ENCODE data around the gene MANEA. TPM values are rescaled to one million over a fixed set of nuclear protein-coding genes. Genes with fewer than 3 reads are reported as not detected.

The MANEA gene
- polyA plus RNA-seq, 1 donor (not counting 4 experiments of a cell fraction or from before 2014, with no cell fraction given), result 10.8 TPM

- FAIRE-seq (no peak), DNase-seq (ENCODE audit: low read depth, low spot score) (no peak)
- Histone ChIP-seq H3K27me3 (ENCODE audit: control insufficient read depth, extremely low read depth, insufficient read depth, low read length) (no peaks in the 10 kb centered on the region), H4K20me1 (ENCODE audit: control insufficient read depth, extremely low read depth, insufficient read depth, low read length) (no peaks in the 10 kb centered on the region), H3K4me1 (ENCODE audit: control insufficient read depth, extremely low read depth, insufficient read depth, low read length) (no peaks in the 10 kb centered on the region), H3K9me1 (ENCODE audit: control insufficient read depth, extremely low read depth, insufficient read depth, low read length) (no peaks in the 10 kb centered on the region), H2AFZ (ENCODE audit: control insufficient read depth, low read length) (no peak overlapping the region), H3K36me3 (ENCODE audit: control insufficient read depth in 2 of 2, extremely low read depth in 1 of 2, insufficient read depth in 2 of 2, low read length in 2 of 2) (no peaks in the 10 kb centered on the region), H3K4me3 (ENCODE audit: control insufficient read depth in 2 of 3, extremely low read depth in 1 of 3, insufficient read depth in 2 of 3, low read depth in 1 of 3, low read length in 3 of 3) (no peak overlapping the region), H3K9me3 (ENCODE audit: control insufficient read depth, low read depth, low read length) (no peaks in the 10 kb centered on the region), H3K9ac (ENCODE audit: control insufficient read depth, extremely low read depth, insufficient read depth, low read length) (no peak overlapping the region), H3K27ac (ENCODE audit: control insufficient read depth, insufficient read depth, low read length) (no peak overlapping the region), H3K4me2 (ENCODE audit: control insufficient read depth, extremely low read depth, insufficient read depth, low read depth, low read length) (no peak overlapping the region), H3K79me2 (ENCODE audit: control insufficient read depth, insufficient read depth, low read length) (no peaks in the 10 kb centered on the region)
- no peak for TF ChIP-seq EZH2 (IDR thresholded peaks at IDR 0.05; ENCODE audit: low read length)
- no peak for TF ChIP-seq CTCF (optimal IDR thresholded peaks at IDR 0.05 in 1 of 3, IDR thresholded peaks at IDR 0.05 in 1 of 3, conservative IDR thresholded peaks at IDR 0.05 in 1 of 3; ENCODE audit: extremely low read depth in 1 of 3, insufficient read depth in 2 of 3, low read length in 3 of 3)
- dilution Hi-C loops (cut with MboI; ENCODE audit: extremely low pct_ligation_motif_present, low sequenced_read_pairs), result no loop called here
Observed at GRCh38 chr6:95629551-95629950, 52.2 kb downstream of the MANEA start.

- FAIRE-seq (no peak), DNase-seq (ENCODE audit: low read depth, low spot score) (no peak)
- H2AFZ ChIP-seq (ENCODE audit: control insufficient read depth, low read length), result no peak overlapping the region
- TF ChIP-seq EZH2 (IDR thresholded peaks at IDR 0.05; ENCODE audit: low read length), result no peak
- no peak for TF ChIP-seq CTCF (optimal IDR thresholded peaks at IDR 0.05 in 1 of 3, IDR thresholded peaks at IDR 0.05 in 1 of 3, conservative IDR thresholded peaks at IDR 0.05 in 1 of 3; ENCODE audit: extremely low read depth in 1 of 3, insufficient read depth in 2 of 3, low read length in 3 of 3)
- no peaks in the 10 kb centered on the region for H3K79me2 ChIP-seq (ENCODE audit: control insufficient read depth, insufficient read depth, low read length)
- no peaks in the 10 kb centered on the region for H3K4me1 ChIP-seq (ENCODE audit: control insufficient read depth, extremely low read depth, insufficient read depth, low read length)
- H3K4me2 ChIP-seq (ENCODE audit: control insufficient read depth, extremely low read depth, insufficient read depth, low read depth, low read length), result no peak overlapping the region
- no peaks in the 10 kb centered on the region for H3K9me1 ChIP-seq (ENCODE audit: control insufficient read depth, extremely low read depth, insufficient read depth, low read length)
- no peak overlapping the region for H3K4me3 ChIP-seq (ENCODE audit: control insufficient read depth in 2 of 3, extremely low read depth in 1 of 3, insufficient read depth in 2 of 3, low read depth in 1 of 3, low read length in 3 of 3)
- dilution Hi-C loops (cut with MboI; ENCODE audit: extremely low pct_ligation_motif_present, low sequenced_read_pairs), result no loop called here
- H3K9ac ChIP-seq (ENCODE audit: control insufficient read depth, extremely low read depth, insufficient read depth, low read length), result no peak overlapping the region
- H3K27me3 ChIP-seq (ENCODE audit: control insufficient read depth, extremely low read depth, insufficient read depth, low read length), result no peaks in the 10 kb centered on the region
- no peaks in the 10 kb centered on the region for H3K36me3 ChIP-seq (ENCODE audit: control insufficient read depth in 2 of 2, extremely low read depth in 1 of 2, insufficient read depth in 2 of 2, low read length in 2 of 2)
- H3K27ac ChIP-seq (ENCODE audit: control insufficient read depth, insufficient read depth, low read length), result no peak overlapping the region
- no peaks in the 10 kb centered on the region for H3K9me3 ChIP-seq (ENCODE audit: control insufficient read depth, low read depth, low read length)
- H4K20me1 ChIP-seq (ENCODE audit: control insufficient read depth, extremely low read depth, insufficient read depth, low read length), result no peaks in the 10 kb centered on the region
Observed at GRCh38 chr6:95636552-95637431, 59.5 kb downstream of the MANEA start.

Measured in keratinocyte (primary cell).